GM12891 (cell line): ENCODE data around the gene RGS10.

Experiments used
- POLR2A ChIP-seq: IDR thresholded peaks from 2 replicates; pipeline ENCODE4 v1.6.1; 2011; ENCODE audit warnings: low read depth, low read length, control low read depth
- POLR2AphosphoS5 ChIP-seq: IDR thresholded peaks from 2 replicates; pipeline ENCODE4 v1.6.1; 2011; ENCODE audit warnings: low read depth, low read length, control low read depth
- SPI1 ChIP-seq: IDR thresholded peaks from 2 replicates; pipeline ENCODE4 v1.6.1; 2011; ENCODE audit warnings: low read depth, low read length, control low read depth
- TAF1 ChIP-seq: IDR thresholded peaks from 2 replicates; pipeline ENCODE4 v1.6.1; 2011; ENCODE audit warnings: low read depth, low read length, control low read depth

- no peak for TF ChIP-seq POLR2AphosphoS5
- no peak for TF ChIP-seq TAF1
- no peak for TF ChIP-seq SPI1
- TF ChIP-seq POLR2A: no peak
Observed at GRCh38 chr10:119478111-119478802, 64.3 kb downstream of the RGS10 start.
